GM21447 (cell line): ENCODE measurements around the gene CWF19L1.
A peak's percentile ranks its signal among the peaks of the same experiment; 100 is the strongest.
"Not testable (repeated sequence)": the region's sequence is repeated elsewhere in the genome, so short reads cannot be mapped to it uniquely, and the experiment has no call there.

Source experiments
- ATAC-seq: cut with Tn5 transposase; IDR thresholded peaks from one replicate; pipeline ENCODE4 v1.9.1; 2021; ENCODE audit not compliant: unreplicated experiment

CWF19L1 gene

DNA sequence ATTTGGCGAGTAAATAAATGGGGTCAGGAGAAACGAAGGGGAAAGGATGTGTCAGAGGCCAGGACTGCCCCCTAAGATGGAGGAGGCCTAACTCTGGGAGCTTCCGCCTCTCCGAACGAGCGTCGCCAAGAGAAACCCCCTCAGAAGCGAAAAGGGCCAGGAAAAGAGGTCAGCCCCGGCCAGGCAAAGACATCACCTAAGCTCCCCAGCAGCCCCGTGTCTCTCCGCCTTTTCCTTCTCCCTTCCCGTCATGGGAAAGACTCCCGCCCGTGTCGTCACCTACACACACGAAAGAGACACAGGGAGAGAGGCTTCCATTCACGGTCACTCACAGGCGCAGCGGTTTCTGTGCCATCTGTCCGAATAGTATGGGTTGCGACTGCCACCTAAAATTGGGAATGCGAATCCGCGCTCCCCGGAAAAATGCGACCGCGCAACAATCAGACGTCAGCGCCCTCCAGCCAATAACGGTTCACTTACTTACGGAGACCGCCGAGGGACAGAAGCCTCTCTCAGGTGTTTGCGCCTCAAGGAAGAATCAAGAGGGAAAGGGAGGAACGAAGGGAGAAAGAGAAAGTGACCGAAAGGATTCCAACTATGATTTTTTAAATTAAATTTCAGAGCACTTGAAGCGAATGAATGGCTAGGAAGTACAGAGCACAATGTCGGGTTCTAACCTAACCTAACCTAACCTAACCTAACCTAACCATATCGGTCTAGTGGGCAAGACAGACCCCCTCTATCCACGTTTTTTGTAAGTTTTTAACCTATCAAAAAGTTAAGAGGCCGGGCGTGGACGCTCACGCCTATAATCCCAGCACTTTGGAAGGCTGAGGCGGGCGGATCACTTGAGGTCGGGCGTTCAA, at the start of gene CWF19L1:
CWF19L1 (minus strand) TSS at position 400 of the 866 bp plus-strand sequence; CDS start at position 355, 45 bp downstream.
- ATAC-seq, result peak; percentile 87

DNA sequence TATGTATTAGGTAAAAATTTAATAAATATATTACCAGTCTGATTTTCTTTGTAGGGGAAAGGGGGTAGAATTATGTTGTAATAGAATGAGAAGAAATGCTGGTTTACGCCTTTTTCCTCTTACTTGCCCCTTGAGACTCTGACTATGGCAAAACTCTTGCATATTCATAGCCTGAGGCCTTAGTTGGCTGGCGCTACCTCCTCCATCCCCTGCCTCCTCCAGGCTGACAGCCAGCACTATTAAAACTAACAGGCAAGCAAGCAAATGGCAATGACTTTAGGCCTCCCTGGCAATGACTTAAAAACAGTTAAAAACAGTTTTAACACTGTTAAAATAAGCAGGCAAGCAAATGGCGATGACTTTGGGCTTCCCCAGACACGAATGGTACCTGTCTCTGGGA, 48.2 kb upstream of the CWF19L1 start:
- no peak for ATAC-seq

DNA sequence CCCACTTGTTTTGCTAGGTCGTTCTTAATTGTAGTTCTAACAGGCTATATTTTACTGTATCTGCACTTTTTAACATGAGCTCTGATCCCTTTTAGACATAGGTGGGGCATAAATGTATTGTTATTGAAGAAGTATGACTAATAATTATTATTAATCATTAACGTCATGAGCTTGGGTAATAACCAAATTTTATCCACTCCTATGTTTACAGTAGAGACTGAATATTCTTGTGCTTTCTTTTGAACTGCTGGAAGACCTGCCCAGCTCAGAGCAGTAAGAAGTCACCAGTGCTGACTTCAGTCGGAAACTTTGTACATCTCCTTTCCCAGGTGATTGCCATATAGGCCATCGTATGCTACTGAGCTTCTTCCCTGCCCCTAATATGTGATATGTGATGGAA, 43.9 kb upstream of the CWF19L1 start:
- no peak for ATAC-seq

DNA sequence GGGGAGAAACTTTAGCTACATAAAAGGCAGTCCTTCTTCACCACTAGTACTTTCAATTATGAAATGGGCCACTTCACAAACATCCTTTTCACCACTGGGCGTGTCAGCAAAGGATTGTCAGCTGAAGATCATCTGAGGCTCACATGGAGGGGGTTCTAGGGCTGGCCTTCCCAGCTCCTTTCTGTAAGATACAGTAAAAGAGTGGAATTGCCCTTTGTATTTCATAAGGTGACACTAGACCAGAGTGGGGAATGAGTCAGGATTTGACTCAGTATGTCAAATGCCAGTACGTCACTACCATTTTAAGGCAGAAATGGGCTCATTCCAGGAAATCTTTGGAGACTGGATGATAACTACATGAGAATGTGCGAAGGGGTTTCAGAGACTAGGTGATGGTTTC, 40.2 kb upstream of the CWF19L1 start:
- no peak for ATAC-seq

DNA sequence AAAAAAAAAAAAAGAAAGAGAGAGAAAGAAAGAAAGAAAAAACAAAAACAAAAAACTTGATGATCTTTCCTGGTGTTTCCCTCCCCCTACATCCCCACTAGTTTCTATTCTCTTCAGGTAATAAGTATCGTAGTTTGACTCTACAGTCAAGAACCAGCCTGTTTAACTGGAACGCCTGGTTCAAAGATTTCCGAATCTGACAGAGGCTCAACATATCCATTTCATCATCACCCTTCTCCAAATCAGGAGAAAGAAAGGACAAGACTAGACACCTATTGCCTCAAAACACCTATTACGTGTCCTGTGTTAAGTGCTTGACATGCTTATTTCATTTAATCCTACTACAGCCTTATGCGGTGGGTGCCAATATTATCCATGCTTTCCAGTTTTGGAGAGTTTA, 39.4 kb upstream of the CWF19L1 start:
- no peak for ATAC-seq

DNA sequence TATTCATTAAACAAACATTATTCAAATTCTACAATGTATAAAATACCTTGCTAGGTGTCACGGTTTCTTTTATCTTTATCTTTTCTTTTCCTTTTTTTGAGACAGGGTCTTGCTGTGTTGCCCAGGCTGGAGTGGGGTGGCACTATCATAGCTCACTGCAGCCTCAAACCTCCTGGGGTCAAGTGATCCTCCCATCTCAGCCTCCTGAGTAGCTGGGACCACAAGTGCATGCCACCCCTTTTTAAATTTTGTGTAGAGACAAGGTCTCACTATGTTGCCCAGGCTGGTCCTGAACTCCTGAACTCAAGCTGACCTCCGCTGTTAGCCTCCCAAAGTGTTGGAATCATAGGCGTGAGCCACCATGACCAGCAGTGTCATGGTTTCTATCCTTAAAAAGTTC, 37.0 kb upstream of the CWF19L1 start:
- ATAC-seq, result no peak

DNA sequence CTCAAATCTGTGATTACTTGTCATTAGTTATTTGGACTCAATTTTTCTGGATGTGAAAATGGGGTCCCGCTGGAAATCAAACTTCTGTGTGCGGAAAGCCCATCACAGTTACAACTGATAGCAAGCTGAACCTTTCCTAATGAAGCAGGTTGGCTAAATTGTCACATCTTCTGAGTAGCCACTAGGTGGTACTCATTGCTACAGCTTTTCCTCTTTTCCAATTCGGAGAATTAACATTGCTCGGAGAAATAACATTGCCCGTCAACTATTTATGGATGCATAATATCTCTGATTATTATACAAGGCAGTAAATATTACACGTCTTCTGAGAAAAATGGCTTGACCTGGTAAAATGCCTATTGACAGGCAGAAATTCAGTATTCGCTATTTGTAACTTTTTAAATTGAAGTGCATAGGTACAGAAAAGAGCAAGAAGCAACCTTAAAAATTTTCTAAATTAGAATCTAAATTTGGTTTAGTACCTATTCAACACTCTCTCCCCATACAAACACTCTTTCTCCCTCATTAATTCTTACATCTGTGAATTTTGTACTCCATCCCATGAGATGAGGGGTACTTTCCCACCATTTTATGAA, 36.4 kb upstream of the CWF19L1 start:
- no peak for ATAC-seq

DNA sequence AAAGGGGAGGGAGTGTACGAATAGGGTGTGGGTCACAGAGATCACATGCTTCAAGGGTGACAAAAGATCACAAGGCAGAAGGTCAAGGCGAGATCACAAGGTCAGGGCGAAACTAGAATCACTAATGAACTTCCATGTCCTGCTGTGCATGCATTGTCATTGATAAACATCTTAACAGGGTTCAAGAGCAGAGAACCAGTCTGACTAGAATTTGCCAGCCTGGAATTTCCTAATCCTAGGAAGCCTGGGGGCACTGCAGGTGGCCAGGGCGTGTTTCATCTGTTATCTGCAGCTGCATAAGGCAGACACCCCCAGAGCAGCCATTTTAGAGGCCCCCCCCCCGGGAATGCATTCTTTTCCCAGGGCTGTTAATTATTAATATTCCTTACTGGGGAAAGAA, 33.7 kb upstream of the CWF19L1 start:
- not testable (repeated sequence) for ATAC-seq

DNA sequence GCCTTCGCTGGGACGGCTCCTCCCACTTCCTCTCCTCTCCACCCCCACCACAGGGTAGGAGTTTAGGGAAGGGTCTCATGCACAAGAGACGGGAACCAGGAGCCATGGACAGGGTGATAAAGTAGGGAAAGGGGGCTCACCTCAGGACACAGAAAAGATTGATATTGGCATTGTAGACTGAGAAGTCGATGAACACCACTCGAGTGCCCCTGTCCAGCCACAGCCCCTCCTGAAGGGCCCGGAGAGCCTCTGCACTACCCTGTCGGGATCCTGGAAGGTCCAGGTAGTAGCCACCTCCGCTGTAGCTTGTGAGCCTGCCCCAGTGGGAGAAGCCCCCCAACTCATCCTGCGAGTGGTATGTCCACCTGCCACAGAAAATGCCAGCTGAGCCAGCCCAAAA, 29.8 kb upstream of the CWF19L1 start:
- ATAC-seq, result no peak

DNA sequence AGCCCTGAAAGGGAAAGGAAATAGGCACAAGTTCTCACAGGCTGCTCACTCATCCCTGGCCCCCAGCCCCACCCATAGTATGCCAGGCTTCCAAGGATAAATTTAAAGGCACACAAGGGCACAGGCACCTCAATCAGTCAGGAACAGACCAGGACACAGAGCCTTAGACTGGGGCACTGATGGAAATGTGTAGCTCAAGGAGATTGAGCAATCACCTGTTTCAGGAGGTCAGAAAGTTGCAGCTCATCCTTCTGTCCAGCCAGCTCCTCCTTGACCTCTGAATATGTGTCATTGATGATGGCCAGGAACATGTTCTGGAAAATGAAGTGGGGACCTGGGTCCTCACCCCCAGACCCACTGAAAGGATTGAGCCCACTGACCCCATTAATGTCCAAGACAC, 25.6 kb upstream of the CWF19L1 start:
- no peak for ATAC-seq

DNA sequence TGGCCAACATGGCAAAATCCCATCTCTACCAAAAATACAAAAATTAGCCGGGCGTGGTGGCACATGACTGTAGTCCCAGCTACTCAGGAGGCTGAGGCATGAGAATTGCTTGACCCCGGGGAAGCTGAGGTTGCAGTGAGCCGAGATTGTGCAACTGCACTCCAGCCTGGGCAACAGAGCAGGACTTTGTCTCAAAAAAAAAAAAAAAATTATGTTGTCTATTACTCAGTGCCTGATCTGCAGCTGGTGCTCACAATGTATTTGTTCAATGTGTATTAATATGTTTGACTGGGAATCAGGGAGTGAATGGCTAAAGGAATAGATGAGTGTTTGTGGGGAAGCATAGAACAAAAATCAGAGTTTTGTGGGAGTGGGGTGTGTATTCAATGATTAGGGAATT, 24.9 kb upstream of the CWF19L1 start:
- not testable (repeated sequence) for ATAC-seq

DNA sequence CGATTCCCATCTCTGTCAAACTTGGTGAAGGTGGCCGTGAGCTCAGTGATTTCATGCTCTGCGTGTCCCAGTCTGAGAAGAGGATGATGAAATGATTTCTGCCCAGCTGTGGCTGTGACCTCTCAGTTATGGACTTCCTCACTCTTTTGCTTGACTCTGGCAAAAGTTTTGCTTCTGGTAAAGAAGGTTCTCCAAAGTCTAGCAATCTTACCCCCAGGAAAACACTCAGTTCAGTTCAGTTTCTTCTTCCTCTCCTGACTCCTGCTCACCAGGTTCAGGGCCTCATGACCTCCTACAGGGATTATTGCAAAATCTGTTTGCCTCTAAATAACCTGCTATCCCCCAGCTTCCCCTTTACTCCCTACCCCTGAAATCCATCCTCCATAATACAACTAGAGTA, 23.9 kb upstream of the CWF19L1 start:
- no peak for ATAC-seq

DNA sequence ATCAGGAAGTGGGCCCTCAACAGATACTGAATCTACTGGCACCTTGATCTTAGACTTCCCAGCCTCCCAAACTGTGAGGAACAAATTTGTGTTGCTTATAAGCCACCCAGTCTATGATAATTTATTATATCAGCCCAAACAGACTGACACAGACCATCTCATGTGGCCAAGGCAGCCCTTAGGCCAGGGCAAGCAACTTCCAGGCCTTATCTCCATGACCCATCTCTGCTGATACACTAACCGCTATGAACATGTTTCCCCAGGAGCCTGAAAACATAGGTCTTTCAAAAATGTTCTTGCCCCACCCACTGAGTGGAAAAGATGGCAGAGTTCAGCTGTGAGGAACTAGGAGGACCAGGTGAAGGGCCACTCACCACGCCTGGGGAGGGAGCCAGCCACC, 22.2 kb upstream of the CWF19L1 start:
- ATAC-seq, result no peak

DNA sequence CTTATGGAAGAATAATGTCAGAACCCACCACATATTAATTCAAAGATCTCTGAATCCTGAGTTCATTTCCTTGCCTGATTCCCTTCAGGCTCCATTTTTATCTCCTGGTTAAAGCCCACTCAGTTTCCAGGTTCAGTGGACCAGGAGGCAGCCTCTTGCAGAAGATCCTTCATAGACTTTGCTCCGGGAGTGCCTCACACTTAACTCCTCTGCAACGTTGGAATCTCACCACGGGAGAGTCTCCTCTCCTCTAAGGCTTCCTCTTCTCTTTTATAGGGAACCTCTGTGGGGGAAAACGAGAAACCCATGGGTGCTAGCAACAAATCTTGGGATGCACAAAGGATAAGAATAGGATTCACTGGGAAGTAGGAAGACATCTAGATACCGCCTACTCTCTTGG, 20.8 kb upstream of the CWF19L1 start:
- ATAC-seq, result no peak

DNA sequence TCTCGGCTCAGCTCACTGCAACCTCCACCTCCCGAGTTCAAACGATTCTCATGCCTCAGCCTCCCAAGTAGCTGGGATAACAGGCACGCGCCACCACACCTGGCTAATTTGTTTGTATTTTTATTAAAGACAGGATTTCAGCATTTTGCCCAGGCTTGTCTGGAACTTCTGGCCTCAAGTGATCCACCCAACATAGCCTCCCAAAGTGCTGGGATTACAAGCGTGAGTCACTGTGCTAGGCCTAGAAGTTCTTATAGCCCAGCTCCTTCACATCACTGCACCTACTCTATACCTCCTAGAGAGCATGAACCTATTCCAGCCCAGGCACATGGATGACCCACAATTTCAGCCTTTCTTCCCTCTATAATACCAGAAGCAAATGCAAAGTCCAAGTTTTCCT, 20.3 kb upstream of the CWF19L1 start:
- no peak for ATAC-seq

DNA sequence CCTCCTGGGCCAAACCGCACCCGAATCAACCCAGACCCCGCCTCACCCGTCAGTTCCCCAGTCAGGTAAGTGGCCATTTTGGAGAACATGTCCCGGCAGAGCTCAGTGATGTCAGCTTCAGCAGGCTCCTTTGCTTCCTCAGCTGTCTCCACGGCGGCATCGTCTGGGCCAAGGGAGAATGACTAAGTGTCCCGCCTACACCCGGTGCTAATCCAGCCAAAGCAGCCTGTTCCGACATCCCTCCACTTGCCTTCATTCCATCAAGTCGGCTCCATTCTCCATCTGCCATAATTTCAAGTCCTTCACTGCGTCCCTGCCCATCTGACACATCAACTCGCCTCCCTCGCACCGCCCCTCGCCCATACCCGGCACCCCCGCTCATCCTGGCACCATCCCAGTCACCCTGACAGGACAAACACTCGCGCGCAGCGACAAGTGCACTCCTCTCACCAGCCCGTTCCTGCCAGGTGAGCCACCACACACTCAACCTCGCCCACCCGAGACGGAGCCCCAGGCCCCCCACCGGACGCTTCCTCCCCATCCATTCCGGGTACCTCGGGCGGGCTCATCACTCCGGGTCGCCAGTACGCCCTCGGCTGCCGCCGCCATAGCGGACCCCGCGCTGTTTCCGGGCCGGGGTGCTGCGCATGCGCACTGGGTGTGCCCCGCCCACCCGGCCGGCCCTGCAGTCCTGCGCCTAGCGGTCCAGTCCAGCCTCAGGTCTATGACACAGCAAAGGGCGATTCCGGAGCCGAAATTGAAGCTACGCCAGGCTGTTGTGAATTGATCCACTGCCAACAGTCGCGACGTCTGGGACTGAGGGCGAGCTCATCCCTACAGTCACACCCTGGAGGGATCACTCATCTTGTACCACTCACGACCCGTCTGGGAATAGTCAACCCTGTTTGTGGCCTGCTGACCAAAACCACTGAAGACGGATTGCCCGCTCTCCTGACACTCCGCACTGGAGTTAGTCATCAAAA, 18.9 kb upstream of the CWF19L1 start, which contains the start of gene BLOC1S2:
BLOC1S2 (minus strand) TSS at position 630 of the 983 bp plus-strand sequence; CDS start at position 609, 21 bp downstream.
- peak; percentile 82 for ATAC-seq

DNA sequence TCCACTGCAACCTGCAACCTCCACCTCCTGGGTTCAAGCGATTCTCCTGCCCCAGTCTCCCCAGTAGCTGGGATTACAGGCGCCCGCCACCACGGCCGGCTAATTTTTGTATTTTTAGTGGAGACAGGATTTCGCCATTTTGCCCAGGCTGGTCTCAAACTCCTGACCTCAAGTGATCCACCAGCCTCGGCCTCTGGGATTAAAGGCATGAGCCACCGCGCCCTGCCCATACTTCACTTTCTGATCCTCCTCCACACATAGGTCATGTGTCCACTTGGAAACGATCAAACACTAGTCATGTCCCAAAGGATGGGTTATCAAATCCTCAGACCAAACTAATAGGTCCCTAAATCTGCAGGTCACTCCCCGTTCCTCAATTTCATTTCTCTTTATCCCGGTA, 17.9 kb upstream of the CWF19L1 start:
- not testable (repeated sequence) for ATAC-seq

DNA sequence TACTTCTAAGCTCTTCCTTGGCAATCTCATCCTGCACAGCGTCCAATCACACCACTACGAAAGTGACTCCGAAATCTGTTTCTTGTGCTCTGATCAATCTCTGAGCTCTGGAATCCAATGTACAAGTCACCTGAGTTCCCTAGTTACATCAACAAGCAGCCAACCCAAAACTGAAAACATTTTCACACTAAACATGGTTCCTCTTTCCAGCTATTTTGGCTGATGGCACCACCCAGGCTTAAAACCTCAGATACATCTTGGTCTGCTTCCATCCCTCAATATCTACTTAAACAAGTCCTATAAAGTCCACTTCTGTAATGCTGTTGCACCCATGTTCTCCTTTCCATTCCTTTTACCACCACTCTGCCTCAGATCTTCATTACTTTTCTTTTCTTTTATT, 15.5 kb upstream of the CWF19L1 start:
- no peak for ATAC-seq

DNA sequence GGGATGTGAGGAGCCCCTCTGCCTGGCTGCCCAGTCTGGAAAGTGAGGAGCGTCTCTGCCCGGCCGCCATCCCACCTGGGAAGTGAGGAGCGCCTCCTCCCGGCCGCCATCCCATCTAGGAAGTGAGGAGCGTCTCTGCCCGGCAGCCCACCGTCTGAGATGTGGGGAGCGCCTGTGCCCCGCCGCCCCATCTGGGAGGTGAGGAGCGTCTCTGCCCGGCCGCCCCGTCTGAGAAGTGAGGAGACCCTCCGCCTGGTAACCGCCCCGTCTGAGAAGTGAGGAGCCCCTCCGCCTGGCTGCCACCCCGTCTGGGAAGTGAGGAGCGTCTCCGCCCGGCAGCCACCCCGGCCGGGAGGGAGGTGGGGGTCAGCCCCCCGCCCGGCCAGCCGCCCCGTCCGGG, 9.5 kb upstream of the CWF19L1 start:
- ATAC-seq, result not testable (repeated sequence)

DNA sequence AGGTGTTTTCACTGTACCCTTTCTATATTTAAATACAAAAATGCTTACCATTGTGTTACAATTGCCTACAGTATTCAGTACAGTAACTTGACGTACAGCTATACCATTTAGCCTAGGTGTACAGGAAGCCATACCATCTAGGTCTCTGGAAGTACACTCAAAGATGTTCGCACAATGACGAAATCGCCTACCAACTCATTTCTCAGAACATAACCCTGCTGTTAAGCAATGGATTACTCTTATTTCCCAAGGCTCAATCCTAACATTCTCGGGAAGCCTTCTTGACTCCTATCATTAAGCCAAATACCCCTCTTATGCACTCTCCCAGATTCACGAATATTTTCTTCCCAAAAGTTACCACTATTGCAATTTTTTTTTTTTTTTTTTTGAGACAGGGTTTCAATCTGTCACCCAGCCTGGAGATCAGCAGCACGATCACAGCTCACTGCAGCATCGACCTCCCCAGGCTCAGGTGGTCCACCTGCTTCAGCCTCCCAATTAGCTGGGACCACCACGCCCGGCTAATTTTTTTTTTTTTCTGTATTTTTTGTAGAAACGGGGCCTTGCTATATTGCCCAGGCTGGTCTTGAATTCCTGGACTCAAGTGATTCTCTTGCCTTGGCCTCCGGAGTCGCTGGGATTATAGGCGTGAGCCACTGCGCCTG, 1.5 kb downstream of the CWF19L1 start:
- ATAC-seq, result no peak

DNA sequence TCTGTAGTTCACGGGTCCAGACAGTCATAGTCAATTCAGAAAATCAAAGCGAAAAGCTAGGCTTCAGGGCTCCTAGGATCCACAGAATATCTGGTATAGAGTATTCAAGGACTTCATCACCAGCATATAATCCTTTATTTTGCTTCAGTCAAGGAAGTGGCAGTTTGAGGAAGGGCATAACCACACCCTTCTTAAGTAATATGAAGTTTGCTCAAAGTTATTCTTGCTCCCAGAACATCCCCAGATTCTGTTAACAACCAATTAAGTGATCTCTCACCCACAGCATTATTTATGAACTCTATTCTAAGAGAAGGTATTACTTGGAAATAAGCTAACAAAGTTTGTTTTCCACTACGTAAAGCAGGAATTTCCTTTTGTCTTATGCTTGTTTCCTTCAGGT, 13.2 kb downstream of the CWF19L1 start:
- ATAC-seq, result no peak
